HUDEP-2 (cell line): ENCODE results near the gene OR2J2.
"Not testable (repeated sequence)": the region's sequence is repeated elsewhere in the genome, so short reads cannot be mapped to it uniquely, and the experiment has no call there.

Experiments used
- DNase-seq, 76 experiments: peaks; one replicate each; lab custom pipeline; 2025; ENCODE audit not compliant: unreplicated experiment in 76 of 76; lab: John Stamatoyannopoulos, UW

The OR2J2 gene

DNA sequence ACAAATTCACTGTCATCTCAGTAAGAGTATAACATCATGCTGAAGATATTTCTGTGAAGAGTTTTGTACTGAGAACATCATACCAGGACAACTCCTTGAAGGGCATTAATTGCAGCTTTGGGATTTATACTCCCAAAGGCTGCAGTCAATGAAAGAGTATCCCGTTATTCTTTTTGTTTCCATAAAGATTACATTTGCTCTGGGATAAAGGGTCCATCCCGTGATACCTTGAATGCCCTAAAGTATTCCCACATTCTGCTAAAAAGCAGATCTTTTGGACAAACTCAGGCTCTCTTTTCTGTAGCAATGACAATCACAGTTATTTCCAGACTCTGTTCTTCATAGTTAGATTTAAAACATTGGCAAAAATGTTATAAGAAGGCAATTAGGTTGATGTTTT, at the start of gene OR2J2:
Gene OR2J2 (plus strand): TSS at position 301 of the 400 bp plus-strand sequence. CDS start 2,729 bp downstream, outside the sequence.
- not testable (repeated sequence) for DNase-seq

DNA sequence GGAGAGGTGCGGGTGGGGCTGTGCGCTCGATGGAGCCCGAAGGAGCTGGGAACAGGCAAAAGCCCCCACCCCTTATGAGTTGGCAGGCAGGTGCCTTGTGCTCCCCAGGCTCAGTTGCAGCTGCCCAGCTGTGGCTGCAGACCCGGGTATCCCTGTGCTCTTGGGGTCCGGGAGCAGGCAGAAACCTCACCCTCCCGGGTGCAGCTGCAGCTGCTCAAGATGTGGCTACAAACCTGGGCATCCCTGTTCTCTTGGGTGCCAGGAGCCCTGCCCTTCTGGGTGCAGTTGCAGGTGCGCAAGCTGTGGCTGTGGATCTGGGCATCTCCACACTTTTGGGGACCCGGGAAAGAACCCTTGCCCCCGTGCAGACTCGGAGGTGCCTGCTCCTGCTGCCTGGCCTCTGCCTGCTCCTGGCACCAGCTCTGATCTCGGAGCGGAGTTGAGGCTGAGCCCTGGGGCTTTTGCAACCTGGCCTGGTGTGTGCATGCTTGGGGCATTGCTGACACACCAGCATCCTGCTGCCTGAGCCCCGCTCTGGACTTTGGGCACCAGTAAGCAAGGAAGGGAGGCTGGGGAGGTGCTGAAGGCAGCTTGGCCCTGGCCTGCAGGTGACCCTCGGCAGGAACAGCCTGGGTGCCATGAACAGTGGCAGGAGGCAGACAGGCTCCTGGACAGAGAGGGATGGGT, 41.2 kb upstream of the OR2J2 start:
- DNase-seq, result no peak

DNA sequence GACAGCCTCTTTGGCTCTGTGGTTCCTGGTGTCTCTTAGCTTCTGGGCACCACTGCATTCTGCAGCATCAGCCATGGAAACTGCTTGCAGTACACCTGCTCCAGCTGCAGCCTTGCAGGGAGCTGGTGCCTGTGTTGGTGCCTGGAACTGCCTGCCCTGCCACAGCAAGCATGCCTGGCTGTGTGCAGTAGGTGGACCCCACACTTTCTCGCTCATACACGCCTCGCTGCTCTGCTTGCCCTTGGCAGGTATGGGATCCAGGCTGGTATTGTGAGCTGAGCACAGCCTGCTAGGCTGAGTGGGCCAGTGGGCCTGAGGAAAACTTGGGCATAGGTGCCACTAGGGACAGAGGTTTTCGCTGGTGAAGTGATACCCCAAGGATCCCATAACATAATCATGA, 40.1 kb upstream of the OR2J2 start:
- DNase-seq, result no peak

DNA sequence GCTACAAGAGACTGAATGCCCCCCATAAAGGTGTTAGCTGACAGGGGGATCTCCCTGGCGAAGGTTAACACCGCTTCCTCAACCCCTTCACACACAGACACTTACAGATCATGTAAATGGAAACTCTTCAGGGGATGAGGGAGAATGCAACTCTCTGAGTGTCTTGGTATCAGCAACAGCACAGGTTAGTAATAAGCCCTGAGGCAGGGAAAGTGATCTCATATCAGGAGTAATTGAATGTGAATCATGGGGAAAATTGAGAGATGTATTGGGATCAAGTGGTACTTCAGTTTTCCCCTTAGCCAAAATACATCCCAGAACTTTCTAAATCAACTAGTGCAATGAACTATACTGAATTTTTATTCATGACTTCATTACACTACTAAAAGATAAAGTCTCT, 39.0 kb upstream of the OR2J2 start:
- no peak for DNase-seq

DNA sequence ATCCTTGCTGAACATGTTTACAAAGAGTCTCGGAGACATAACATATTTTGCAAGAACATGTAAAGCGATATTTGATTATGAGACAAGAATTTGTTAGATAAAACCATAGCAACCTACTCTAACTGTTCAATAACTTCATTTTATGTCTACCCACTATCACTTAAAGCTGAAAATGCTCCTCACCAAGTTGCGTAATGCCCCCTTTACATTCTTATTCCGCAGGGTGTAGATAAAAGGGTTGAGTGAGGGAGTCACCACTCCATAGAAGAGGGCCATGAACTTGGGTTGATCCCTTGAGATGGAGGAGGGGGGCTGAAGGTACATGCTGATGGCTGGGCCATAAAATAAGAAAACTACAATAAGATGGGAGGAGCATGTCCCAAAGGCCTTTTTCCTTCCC, 33.0 kb upstream of the OR2J2 start:
- DNase-seq, result no peak

DNA sequence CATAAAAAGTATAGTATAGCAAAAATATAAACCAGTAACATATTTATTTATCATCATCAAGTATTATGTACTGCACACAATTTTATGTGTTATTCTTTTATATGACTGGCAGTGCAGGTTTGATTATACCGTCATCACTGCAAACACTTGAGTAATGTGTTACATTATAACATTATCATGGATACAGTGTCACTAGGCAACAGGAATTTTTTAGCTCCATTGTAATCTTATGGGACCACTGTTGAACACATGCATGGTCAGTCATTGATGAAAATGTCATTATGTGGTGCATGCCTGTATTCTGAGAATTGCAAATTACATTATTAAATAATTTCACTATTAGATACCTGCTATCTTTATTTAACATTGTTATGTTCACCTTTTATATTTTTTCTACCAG, 29.1 kb upstream of the OR2J2 start:
- DNase-seq, result no peak

DNA sequence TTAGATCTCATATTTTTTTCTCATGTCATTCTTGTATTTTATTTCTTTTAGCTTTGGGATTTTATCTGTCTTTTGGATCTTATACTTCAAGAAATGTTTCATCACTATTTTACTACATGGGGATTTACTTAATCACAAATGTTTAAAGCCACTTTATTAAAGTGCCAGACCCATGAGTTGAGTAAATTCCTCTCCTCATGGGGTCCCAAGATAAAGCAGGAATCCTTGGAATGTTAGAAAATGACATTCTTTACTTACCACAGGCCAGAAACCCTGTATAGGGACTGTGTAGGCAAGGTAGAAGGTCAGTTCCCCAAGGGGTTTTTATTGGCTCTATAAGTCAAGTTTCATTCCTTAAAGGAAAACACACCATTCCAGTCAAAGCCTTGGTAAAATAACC, 28.4 kb upstream of the OR2J2 start:
- no peak for DNase-seq

DNA sequence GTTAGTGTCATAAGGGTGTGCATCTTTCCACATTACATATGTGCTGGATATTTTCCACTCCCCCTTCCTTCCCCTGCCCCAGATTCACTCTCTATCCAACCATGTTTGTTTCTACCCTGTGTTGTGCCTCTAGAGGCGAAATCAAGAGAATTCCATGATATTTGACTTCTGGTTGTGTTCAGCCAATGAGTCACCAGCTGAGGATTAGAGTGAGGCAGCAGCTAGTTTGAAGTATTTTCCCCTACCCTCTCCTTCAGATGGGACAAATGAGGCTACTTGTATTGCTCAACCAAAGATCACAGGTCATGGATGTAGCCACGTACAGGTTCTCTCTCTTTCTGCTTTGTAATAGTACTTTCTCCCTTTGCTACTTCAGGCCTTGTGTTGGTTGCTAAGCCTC, 24.5 kb upstream of the OR2J2 start:
- DNase-seq, result no peak

DNA sequence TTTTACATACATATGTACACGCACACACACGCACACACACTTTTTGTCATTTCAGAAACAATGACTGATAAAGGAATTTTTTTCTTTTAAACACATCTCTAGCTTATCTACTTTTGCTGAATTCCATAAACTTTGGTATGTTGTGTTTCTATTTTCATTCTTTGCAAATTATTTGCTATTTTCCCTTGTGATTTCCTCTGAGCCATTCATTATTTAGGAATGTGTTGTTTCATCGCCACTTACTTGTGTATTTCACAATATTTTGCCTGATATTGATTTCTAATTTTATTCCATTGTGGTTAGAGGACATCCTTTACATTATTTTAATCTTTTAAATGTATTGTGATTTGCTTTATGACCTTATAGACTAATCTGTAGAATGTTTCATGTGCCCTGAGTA, 23.6 kb upstream of the OR2J2 start:
- DNase-seq, result no peak

DNA sequence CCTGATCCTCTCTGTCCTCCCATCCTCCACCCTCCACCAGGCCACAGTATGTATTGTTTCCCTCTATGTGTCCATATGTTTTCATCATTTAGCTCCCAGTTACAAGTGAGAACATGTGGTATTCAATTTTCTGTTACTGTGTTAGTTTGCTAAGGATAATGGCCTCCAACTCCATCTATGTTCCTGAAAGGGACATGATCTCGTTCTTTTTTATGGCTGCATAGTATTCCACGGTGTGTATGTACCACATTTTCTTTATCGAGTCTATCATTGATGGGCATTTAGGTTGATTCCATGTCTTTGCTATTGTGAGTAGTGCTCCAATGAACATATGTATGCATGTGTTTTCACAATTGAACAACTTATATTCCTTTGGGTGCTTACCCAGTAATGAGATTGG, 21.3 kb upstream of the OR2J2 start:
- not testable (repeated sequence) for DNase-seq

DNA sequence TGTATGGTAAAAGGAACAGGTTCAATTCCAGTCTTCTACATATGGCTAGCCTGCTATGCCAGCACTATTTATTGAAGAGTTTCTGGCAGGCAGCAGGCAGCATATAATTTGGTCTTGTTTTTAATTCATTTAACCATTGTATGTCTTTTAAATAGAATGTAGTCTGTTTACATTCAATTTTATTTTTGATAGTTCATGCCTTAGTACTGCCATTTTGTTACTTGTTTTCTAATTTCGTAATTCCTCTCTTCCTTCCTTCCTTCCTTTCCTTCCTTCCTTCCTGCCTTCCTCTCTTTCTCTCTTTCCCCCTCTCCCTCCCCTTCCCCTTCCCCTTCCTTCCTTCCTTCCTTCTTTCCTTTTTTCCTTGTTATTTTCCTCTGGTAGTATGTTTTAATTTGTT, 17.6 kb upstream of the OR2J2 start:
- DNase-seq, result no peak

DNA sequence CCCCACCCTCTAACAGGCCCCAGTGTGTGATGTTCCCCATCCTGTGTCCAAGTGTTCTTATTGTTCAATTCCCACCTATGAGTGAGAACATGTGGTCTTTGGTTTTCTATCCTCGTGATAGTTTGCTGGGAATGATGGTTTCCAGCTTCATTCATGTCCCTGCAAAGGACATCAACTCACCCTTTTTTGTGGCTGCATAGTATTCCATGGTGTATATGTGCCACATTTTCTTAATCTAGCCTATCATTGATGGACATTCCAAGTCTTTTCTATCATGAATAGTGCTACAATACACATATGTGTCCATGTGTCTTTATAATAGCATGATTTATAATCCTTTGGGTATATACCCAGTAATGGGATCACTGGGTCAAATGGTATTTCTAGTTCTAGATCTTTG, 15.5 kb upstream of the OR2J2 start:
- not testable (repeated sequence) for DNase-seq

DNA sequence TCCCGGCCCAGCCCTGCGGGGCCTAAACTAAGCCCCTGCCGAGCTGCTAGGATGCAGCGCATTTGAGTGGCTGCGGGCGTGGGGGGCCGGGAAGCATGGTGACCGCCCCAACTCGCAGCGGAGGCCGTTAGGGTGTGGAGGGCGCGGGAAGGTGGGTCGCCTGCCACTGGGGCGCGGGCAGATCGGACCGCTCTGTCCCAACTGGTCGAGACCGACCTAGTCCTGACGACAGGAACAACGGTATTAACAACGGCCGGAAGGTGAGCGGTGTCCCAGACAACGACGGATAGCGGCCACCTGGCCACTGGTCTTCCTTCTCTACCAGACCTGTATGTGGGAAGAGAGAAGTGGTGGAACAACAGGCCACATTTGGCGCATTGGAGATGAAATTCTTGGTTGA, 10.8 kb upstream of the OR2J2 start:
- not testable (repeated sequence) for DNase-seq

DNA sequence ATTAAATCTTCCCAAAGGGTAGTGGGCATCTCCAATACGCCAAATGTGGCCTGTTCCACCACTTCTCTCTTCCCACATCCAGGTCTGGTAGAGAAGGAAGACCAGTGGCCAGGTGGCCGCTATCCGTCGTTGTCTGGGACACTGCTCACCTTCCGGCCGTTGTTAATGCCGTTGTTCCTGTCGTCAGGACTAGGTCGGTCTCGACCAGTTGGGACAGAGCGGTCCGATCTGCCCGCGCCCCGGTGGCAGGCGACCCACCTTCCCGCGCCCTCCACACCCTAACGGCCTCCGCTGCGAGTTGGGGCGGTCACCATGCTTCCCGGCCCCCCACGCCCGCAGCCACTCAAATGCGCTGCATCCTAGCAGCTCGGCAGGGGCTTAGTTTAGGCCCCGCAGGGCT, 5.1 kb upstream of the OR2J2 start:
- DNase-seq, result not testable (repeated sequence)

DNA sequence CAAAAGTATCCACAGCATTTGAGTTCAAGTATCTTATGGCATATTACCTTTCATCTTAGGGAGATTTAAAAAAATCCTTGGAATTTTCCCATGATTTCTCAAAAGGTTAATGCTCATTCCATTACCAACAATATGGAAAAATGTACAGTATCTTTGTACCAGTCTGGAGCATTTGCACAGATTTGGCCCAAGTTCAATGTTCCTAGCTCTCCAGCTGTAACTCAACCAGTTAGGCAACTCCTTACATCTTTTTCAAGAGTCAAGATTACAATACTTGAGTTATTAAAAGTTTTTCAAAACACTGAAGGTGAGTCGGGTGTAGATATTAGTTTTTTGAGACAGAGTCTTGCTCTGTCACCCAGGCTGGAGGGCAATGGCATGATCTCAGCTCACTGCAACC, 1.0 kb downstream of the OR2J2 start:
- no peak for DNase-seq

DNA sequence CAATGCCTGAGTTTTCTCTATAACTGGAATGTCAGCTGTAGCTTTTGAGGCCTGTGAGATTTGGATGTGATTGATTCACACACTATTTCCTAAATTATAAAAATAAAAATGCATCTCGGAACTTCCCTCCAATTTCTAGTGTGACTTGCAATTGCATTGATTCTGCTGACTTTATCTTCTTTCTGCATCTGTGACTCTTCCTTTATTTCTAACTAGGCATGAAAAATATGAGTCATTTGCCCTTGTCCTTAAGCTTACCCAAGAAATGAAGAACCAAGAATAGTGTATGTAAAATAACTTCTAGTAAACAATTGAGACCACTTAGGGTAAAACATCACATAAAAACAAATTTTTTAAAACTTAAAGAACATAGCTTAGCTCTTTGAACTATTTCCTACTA, 12.9 kb downstream of the OR2J2 start:
- peak in 1 of 76 experiments; percentile 14 for DNase-seq

DNA sequence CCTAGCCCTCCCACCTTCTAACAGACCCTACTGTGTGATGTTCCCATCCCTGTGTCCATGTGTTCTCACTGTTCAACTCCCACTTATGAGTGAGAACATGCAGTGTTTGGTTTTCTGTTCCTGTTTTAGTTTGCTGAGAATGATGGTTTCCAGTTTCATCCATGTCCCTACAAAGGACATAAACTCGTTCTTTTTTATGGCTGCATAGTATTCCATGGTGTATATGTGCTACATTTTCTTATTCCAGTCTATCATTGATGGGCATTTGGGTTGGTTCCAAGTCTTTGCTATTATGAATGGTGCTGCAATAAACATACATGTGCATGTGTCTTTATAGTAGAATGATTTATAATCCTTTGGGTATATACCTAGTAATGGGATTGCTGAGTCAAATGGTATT, 18.0 kb downstream of the OR2J2 start:
- DNase-seq, result not testable (repeated sequence)

DNA sequence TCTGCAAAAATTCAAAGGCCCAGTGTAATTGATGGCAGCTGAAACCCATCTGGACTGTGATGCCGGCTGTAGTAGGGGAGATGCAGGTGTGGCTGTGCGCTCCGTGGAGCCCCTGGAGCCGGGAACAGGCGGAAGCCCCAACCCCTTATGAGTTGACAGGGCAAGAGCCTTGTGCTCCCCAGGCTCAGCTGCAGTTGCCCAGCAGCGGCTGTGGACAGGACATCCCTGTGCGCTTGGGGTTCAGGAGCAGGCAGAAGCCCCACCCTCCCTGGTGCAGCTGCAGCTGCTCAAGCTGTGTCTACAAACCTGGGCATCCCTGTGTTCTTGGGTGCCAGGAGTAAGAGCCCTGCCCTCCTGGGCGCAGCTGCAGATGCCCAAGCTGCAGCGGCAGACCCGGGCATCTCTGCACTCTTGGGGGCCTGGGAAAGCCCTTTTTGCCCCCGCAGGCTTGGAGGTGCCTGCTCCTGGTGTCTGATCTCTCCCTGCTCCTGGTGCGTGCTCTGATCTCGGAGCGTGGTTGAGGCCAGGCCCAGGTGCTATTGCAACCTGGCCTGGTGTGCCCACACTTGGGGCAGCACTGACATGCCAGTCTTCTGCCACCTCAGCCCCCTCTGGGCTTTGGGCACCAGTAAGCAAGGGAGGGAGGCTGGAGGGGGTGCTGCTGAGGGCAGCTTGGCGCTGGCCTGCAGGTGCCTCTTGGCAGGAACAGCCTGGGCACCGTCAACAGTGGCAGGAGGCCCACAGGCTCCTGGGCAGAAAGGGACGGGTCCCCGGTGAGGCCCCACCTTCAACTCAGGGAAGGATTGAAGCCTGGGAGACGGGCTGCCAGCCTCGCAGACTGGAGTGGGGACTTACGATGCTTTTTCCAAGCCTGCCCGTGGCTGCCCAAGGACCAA, 30.3 kb downstream of the OR2J2 start:
- no peak for DNase-seq

DNA sequence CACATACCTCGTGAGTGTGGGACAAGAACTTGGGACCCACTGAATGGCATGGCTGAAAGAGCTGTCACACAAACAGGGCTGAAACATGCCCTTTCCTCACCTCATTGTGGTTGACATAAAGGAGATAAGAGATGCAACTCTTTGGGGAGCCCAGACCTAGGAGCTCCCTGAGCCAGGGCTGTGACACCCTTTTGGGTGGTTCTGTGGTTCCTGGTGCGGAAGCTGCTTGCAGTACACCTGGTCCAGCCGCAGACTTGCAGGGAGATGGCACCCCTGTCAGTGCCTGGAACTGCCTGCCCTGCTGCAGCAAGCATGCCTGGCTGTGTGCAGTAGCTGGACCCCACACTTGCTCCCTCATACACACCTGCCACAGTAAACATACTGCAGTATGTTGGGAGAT, 31.3 kb downstream of the OR2J2 start:
- DNase-seq, result no peak

DNA sequence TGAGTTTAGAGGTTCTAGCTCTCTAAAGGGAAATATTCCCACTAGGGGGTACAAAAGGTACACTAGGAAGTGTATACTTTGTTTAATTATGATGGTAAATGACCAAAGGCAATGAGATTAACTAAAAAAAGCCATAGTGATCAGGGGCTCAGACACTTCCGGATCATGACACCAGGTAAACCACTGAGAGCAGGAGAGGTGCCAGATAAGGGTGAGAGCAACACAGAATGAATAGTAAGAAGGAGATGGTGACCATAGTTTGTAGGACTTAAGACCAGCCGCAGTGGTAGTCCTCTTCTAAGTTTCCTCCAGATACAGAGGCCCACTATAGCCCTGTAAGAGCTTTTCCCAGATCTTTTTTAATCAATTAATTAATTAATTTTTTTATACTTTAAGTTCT, 40.8 kb downstream of the OR2J2 start:
- no peak for DNase-seq

DNA sequence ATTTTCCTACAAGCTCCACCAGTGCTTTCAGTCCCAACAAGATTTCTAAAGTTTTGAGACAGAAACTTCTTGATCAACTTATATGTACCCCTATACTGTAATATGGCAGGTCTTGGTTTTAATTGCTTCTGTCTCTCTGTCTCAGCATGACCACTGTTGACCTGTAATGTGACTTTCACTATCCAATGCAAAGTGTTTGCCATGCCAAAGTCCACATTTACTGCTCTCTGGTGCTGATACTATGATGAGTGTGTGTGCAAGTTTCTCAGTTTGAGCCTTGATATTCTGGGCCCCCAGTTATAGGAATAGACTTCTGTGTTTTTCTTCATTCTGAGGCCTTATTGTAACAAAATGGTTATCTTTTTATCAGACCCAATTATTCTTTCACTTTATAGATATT, 45.8 kb downstream of the OR2J2 start:
- no peak for DNase-seq

DNA sequence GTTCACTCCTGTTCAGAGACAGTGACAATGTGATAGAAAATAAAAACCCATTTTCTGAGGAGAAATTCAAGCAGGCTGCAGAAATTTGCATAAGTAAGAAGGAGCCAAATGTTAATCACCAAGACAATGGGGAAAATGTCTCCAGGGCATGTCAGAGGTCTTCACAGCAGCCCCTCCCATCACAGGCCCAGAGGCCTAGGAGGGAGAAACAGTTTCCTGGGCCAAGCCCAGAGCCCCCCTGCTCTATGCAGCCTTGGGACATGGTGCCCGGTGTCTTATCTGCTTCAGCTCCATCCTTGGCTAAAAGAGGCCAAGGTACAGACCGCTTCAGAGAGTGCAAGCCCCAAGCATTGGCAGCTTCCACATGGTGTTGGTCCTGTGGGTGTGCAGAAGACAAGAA, 46.5 kb downstream of the OR2J2 start:
- not testable (repeated sequence) for DNase-seq
